Limb (tissue), 2 donors: ENCODE data around the gene STC2.

ENCODE experiments used
- DNase-seq, 2 donors: peaks; one replicate each; pipeline ENCODE4 v3.0.0-alpha.2; 2016; ENCODE audit errors: extremely low spot score in 2 of 2

Gene STC2

GRCh38 chr5:173329491-173330337 lies 1.5 kb upstream of the STC2 start:
- DNase-seq: peak in 1 of 2 donors; percentile 70

- DNase-seq: peak in 1 of 2 donors; percentile 67
Measured at GRCh38 chr5:173328844-173329490, 753 bp upstream of the STC2 start.

GRCh38 chr5:173327084-173327947 lies 898 bp downstream of the STC2 start:
- DNase-seq: peak in 1 of 2 donors; percentile 67

- DNase-seq: no peak
Measured at GRCh38 chr5:173326501-173326960, 1.7 kb downstream of the STC2 start.

GRCh38 chr5:173325091-173325698 lies 3.0 kb downstream of the STC2 start:
- no peak for DNase-seq

- DNase-seq: peak; percentile 91
Measured at GRCh38 chr5:173324115-173325001, 3.9 kb downstream of the STC2 start.

- DNase-seq: no peak
Measured at GRCh38 chr5:173323799-173324114, 4.5 kb downstream of the STC2 start.

GRCh38 chr5:173323106-173323798 lies 5.0 kb downstream of the STC2 start:
- DNase-seq: no peak

- DNase-seq: no peak
Measured at GRCh38 chr5:173321886-173322285, 6.3 kb downstream of the STC2 start.

- DNase-seq: no peak
Measured at GRCh38 chr5:173320259-173320658, 8.0 kb downstream of the STC2 start.

- DNase-seq: no peak
Measured at GRCh38 chr5:173319646-173320045, 8.6 kb downstream of the STC2 start.

GRCh38 chr5:173318881-173319620 lies 9.2 kb downstream of the STC2 start:
- DNase-seq: no peak

- no peak for DNase-seq
Measured at GRCh38 chr5:173318330-173318729, 9.9 kb downstream of the STC2 start.

- no peak for DNase-seq
Measured at GRCh38 chr5:173317852-173318251, 10.4 kb downstream of the STC2 start.

GRCh38 chr5:173317091-173317730 lies 11.0 kb downstream of the STC2 start:
- no peak for DNase-seq

- DNase-seq: no peak
Measured at GRCh38 chr5:173316339-173317020, 11.7 kb downstream of the STC2 start.

- DNase-seq: peak; percentile 75 to 76
Measured at GRCh38 chr5:173315495-173316338, 12.5 kb downstream of the STC2 start.
